ENCODE results near the gene PCA3.

The PCA3 gene
- total RNA-seq = 0 reads per million in 3 donors

- Histone ChIP-seq H3K9me3 (ENCODE audit: control insufficient read depth, low read length) (no peaks in the 10 kb centered on the region), H3K27me3 (replicated peaks; ENCODE audit: control insufficient read depth, insufficient read depth, low read length, poor library complexity, severe bottlenecking) (no peaks in the 10 kb centered on the region), H3K4me1 (ENCODE audit: control insufficient read depth, insufficient read depth, low read length, poor library complexity, severe bottlenecking) (no peaks in the 10 kb centered on the region), H3K36me3 (ENCODE audit: control insufficient read depth, insufficient read depth, low read length) (no peaks in the 10 kb centered on the region), H3K27ac (ENCODE audit: insufficient read depth, low read length, poor library complexity, severe bottlenecking) (no peak within 1 kb of the TSS), H3K4me3 (ENCODE audit: insufficient read depth, low read depth, low read length, poor library complexity, severe bottlenecking) (no peak within 1 kb of the TSS)
- no peak for DNase-seq
Measured at GRCh38 chr9:76764138-76764537, at the start of gene PCA3. Gene PCA3, plus strand, starts transcription at chr9:76764438.

- no peak for DNase-seq
Measured at GRCh38 chr9:76716085-76716672, 48.1 kb upstream of the PCA3 start.

GRCh38 chr9:76717176-76717575 lies 47.1 kb upstream of the PCA3 start:
- H3K4me1 ChIP-seq (ENCODE audit: control insufficient read depth, insufficient read depth, low read length, poor library complexity, severe bottlenecking) = no peaks in the 10 kb centered on the region
- no peaks in the 10 kb centered on the region for H3K36me3 ChIP-seq (ENCODE audit: control insufficient read depth, insufficient read depth, low read length)
- no peak for DNase-seq
- no peak overlapping the region for H3K27ac ChIP-seq (ENCODE audit: insufficient read depth, low read length, poor library complexity, severe bottlenecking)
- no peaks in the 10 kb centered on the region for H3K9me3 ChIP-seq (ENCODE audit: control insufficient read depth, low read length)
- no peaks in the 10 kb centered on the region for H3K27me3 ChIP-seq (replicated peaks; ENCODE audit: control insufficient read depth, insufficient read depth, low read length, poor library complexity, severe bottlenecking)
- H3K4me3 ChIP-seq (ENCODE audit: insufficient read depth, low read depth, low read length, poor library complexity, severe bottlenecking) = no peak overlapping the region

More at GRCh38 chr9:76716085-76716672, 48.1 kb upstream of the PCA3 start:
- no peaks in the 10 kb centered on the region for H3K9me3 ChIP-seq (ENCODE audit: control insufficient read depth, low read length)
- H3K36me3 ChIP-seq (ENCODE audit: control insufficient read depth, insufficient read depth, low read length) = no peaks in the 10 kb centered on the region
- H3K4me1 ChIP-seq (ENCODE audit: control insufficient read depth, insufficient read depth, low read length, poor library complexity, severe bottlenecking) = no peaks in the 10 kb centered on the region
- no peak overlapping the region for H3K27ac ChIP-seq (ENCODE audit: insufficient read depth, low read length, poor library complexity, severe bottlenecking)
- no peak overlapping the region for H3K4me3 ChIP-seq (ENCODE audit: insufficient read depth, low read depth, low read length, poor library complexity, severe bottlenecking)
- no peaks in the 10 kb centered on the region for H3K27me3 ChIP-seq (replicated peaks; ENCODE audit: control insufficient read depth, insufficient read depth, low read length, poor library complexity, severe bottlenecking)

GRCh38 chr9:76717613-76718012 lies 46.6 kb upstream of the PCA3 start:
- no peaks in the 10 kb centered on the region for H3K36me3 ChIP-seq (ENCODE audit: control insufficient read depth, insufficient read depth, low read length)
- no peak for DNase-seq

GRCh38 chr9:76718166-76718565 lies 46.1 kb upstream of the PCA3 start:
- no peak for DNase-seq
- peaks cover 5% of the 10 kb centered on the region for H3K27me3 ChIP-seq (replicated peaks; ENCODE audit: control insufficient read depth, insufficient read depth, low read length, poor library complexity, severe bottlenecking)
- no peak overlapping the region for H3K27ac ChIP-seq (ENCODE audit: insufficient read depth, low read length, poor library complexity, severe bottlenecking)
- no peak overlapping the region for H3K4me3 ChIP-seq (ENCODE audit: insufficient read depth, low read depth, low read length, poor library complexity, severe bottlenecking)
- no peaks in the 10 kb centered on the region for H3K36me3 ChIP-seq (ENCODE audit: control insufficient read depth, insufficient read depth, low read length)
- H3K4me1 ChIP-seq (ENCODE audit: control insufficient read depth, insufficient read depth, low read length, poor library complexity, severe bottlenecking) = no peaks in the 10 kb centered on the region
- no peaks in the 10 kb centered on the region for H3K9me3 ChIP-seq (ENCODE audit: control insufficient read depth, low read length)

More at GRCh38 chr9:76717613-76718012, 46.6 kb upstream of the PCA3 start:
- Histone ChIP-seq H3K4me1 (ENCODE audit: control insufficient read depth, insufficient read depth, low read length, poor library complexity, severe bottlenecking) (no peaks in the 10 kb centered on the region), H3K27me3 (replicated peaks; ENCODE audit: control insufficient read depth, insufficient read depth, low read length, poor library complexity, severe bottlenecking) (no peaks in the 10 kb centered on the region), H3K27ac (ENCODE audit: insufficient read depth, low read length, poor library complexity, severe bottlenecking) (no peak overlapping the region), H3K9me3 (ENCODE audit: control insufficient read depth, low read length) (no peaks in the 10 kb centered on the region), H3K4me3 (ENCODE audit: insufficient read depth, low read depth, low read length, poor library complexity, severe bottlenecking) (no peak overlapping the region)

GRCh38 chr9:76720245-76720644 lies 44.0 kb upstream of the PCA3 start:
- Histone ChIP-seq H3K36me3 (ENCODE audit: control insufficient read depth, insufficient read depth, low read length) (no peaks in the 10 kb centered on the region), H3K27me3 (replicated peaks; ENCODE audit: control insufficient read depth, insufficient read depth, low read length, poor library complexity, severe bottlenecking) (peaks cover 7% of the 10 kb centered on the region), H3K4me1 (ENCODE audit: control insufficient read depth, insufficient read depth, low read length, poor library complexity, severe bottlenecking) (no peaks in the 10 kb centered on the region), H3K9me3 (ENCODE audit: control insufficient read depth, low read length) (no peaks in the 10 kb centered on the region), H3K27ac (ENCODE audit: insufficient read depth, low read length, poor library complexity, severe bottlenecking) (no peak overlapping the region), H3K4me3 (ENCODE audit: insufficient read depth, low read depth, low read length, poor library complexity, severe bottlenecking) (no peak overlapping the region)
- DNase-seq = no peak

GRCh38 chr9:76725011-76725546 lies 39.2 kb upstream of the PCA3 start:
- Histone ChIP-seq H3K9me3 (ENCODE audit: control insufficient read depth, low read length) (no peaks in the 10 kb centered on the region), H3K4me1 (ENCODE audit: control insufficient read depth, insufficient read depth, low read length, poor library complexity, severe bottlenecking) (no peaks in the 10 kb centered on the region), H3K27me3 (replicated peaks; ENCODE audit: control insufficient read depth, insufficient read depth, low read length, poor library complexity, severe bottlenecking) (peaks cover 7% of the 10 kb centered on the region), H3K36me3 (ENCODE audit: control insufficient read depth, insufficient read depth, low read length) (no peaks in the 10 kb centered on the region), H3K27ac (ENCODE audit: insufficient read depth, low read length, poor library complexity, severe bottlenecking) (no peak overlapping the region), H3K4me3 (ENCODE audit: insufficient read depth, low read depth, low read length, poor library complexity, severe bottlenecking) (no peak overlapping the region)
- DNase-seq = no peak

- no peak overlapping the region for H3K27ac ChIP-seq (ENCODE audit: insufficient read depth, low read length, poor library complexity, severe bottlenecking)
- no peak overlapping the region for H3K4me3 ChIP-seq (ENCODE audit: insufficient read depth, low read depth, low read length, poor library complexity, severe bottlenecking)
- H3K36me3 ChIP-seq (ENCODE audit: control insufficient read depth, insufficient read depth, low read length) = no peaks in the 10 kb centered on the region
- no peak for DNase-seq
- H3K27me3 ChIP-seq (replicated peaks; ENCODE audit: control insufficient read depth, insufficient read depth, low read length, poor library complexity, severe bottlenecking) = peaks cover 7% of the 10 kb centered on the region
- H3K4me1 ChIP-seq (ENCODE audit: control insufficient read depth, insufficient read depth, low read length, poor library complexity, severe bottlenecking) = no peaks in the 10 kb centered on the region
- no peaks in the 10 kb centered on the region for H3K9me3 ChIP-seq (ENCODE audit: control insufficient read depth, low read length)
Measured at GRCh38 chr9:76725885-76726284, 38.4 kb upstream of the PCA3 start.

GRCh38 chr9:76729116-76729515 lies 35.1 kb upstream of the PCA3 start:
- Histone ChIP-seq H3K4me3 (ENCODE audit: insufficient read depth, low read depth, low read length, poor library complexity, severe bottlenecking) (no peak overlapping the region), H3K4me1 (ENCODE audit: control insufficient read depth, insufficient read depth, low read length, poor library complexity, severe bottlenecking) (no peaks in the 10 kb centered on the region), H3K27ac (ENCODE audit: insufficient read depth, low read length, poor library complexity, severe bottlenecking) (no peak overlapping the region), H3K36me3 (ENCODE audit: control insufficient read depth, insufficient read depth, low read length) (no peaks in the 10 kb centered on the region), H3K27me3 (replicated peaks; ENCODE audit: control insufficient read depth, insufficient read depth, low read length, poor library complexity, severe bottlenecking) (no peaks in the 10 kb centered on the region), H3K9me3 (ENCODE audit: control insufficient read depth, low read length) (no peaks in the 10 kb centered on the region)
- DNase-seq = no peak

- no peaks in the 10 kb centered on the region for H3K9me3 ChIP-seq (ENCODE audit: control insufficient read depth, low read length)
- H3K27ac ChIP-seq (ENCODE audit: insufficient read depth, low read length, poor library complexity, severe bottlenecking) = no peak overlapping the region
- no peaks in the 10 kb centered on the region for H3K4me1 ChIP-seq (ENCODE audit: control insufficient read depth, insufficient read depth, low read length, poor library complexity, severe bottlenecking)
- no peaks in the 10 kb centered on the region for H3K36me3 ChIP-seq (ENCODE audit: control insufficient read depth, insufficient read depth, low read length)
- no peaks in the 10 kb centered on the region for H3K27me3 ChIP-seq (replicated peaks; ENCODE audit: control insufficient read depth, insufficient read depth, low read length, poor library complexity, severe bottlenecking)
- no peak overlapping the region for H3K4me3 ChIP-seq (ENCODE audit: insufficient read depth, low read depth, low read length, poor library complexity, severe bottlenecking)
- no peak for DNase-seq
Measured at GRCh38 chr9:76729980-76730737, 34.1 kb upstream of the PCA3 start.
